Ishikawa (cell line): ENCODE results near the gene KLK6.

Experiments used
- MAX ChIP-seq: IDR thresholded peaks from 2 replicates; pipeline ENCODE4 v1.6.1; 2012
- NFIC ChIP-seq: IDR thresholded peaks from 2 replicates; pipeline ENCODE4 v1.6.1; 2012
- TEAD4 ChIP-seq: IDR thresholded peaks from 2 replicates; pipeline ENCODE4 v1.6.1; 2012

- TF ChIP-seq TEAD4 (no peak), NFIC (no peak), MAX (no peak)
Measured at GRCh38 chr19:50979758-50980157, 10.4 kb upstream of the KLK6 start.
